Measurements from ENCODE around the gene CNOT4.

The CNOT4 gene

GRCh38 chr7:135377171-135377570 lies 132.7 kb downstream of the CNOT4 start:
- TF ChIP-seq TSHZ2 (CRISPR knock-in tag; IDR thresholded peaks at IDR 0.05): no peak
- ATAC-seq: no peak

- TF ChIP-seq SNAI2 (CRISPR knock-in tag; IDR thresholded peaks at IDR 0.05): no peak
- no peak for TF ChIP-seq ZFP30 (CRISPR knock-in tag; IDR thresholded peaks at IDR 0.05)
- TF ChIP-seq ZNF8 (CRISPR knock-in tag; IDR thresholded peaks at IDR 0.05): no peak
- no peak for TF ChIP-seq TCF4 (CRISPR knock-in tag; IDR thresholded peaks at IDR 0.05; ENCODE audit: borderline replicate concordance)
- no peak for TF ChIP-seq BACH2 (CRISPR knock-in tag; IDR thresholded peaks at IDR 0.05; ENCODE audit: borderline replicate concordance)
- TF ChIP-seq CREB5 (CRISPR knock-in tag; IDR thresholded peaks at IDR 0.05; ENCODE audit: low read depth): no peak
- no peak for TF ChIP-seq ISL1 (CRISPR knock-in tag; IDR thresholded peaks at IDR 0.05)
- no peak for TF ChIP-seq OSR1 (CRISPR knock-in tag; IDR thresholded peaks at IDR 0.05)
- no peak for TF ChIP-seq CSRNP3 (CRISPR knock-in tag; IDR thresholded peaks at IDR 0.05)
- TF ChIP-seq TOX (CRISPR knock-in tag; IDR thresholded peaks at IDR 0.05; ENCODE audit: borderline replicate concordance): no peak
- TF ChIP-seq GLIS3 (CRISPR knock-in tag; IDR thresholded peaks at IDR 0.05): no peak
- no peak for TF ChIP-seq RARB (CRISPR knock-in tag; IDR thresholded peaks at IDR 0.05)
- ATAC-seq: no peak
Measured at GRCh38 chr7:135375908-135376699, 133.8 kb downstream of the CNOT4 start.

- no peak for ATAC-seq
- no peak for TF ChIP-seq ARNTL (CRISPR knock-in tag; IDR thresholded peaks at IDR 0.05; ENCODE audit: borderline replicate concordance, low read depth)
- no peak for TF ChIP-seq ZNF565 (CRISPR knock-in tag; conservative IDR thresholded peaks at IDR 0.05; ENCODE audit: low read depth)
- no peak for TF ChIP-seq TCF4 (CRISPR knock-in tag; IDR thresholded peaks at IDR 0.05; ENCODE audit: borderline replicate concordance)
- no peak for TF ChIP-seq BACH2 (CRISPR knock-in tag; IDR thresholded peaks at IDR 0.05; ENCODE audit: borderline replicate concordance)
- no peak for TF ChIP-seq ESRRG (CRISPR knock-in tag; IDR thresholded peaks at IDR 0.05)
- TF ChIP-seq GLIS3 (CRISPR knock-in tag; IDR thresholded peaks at IDR 0.05): no peak
- no peak for TF ChIP-seq RARB (CRISPR knock-in tag; IDR thresholded peaks at IDR 0.05)
- TF ChIP-seq ZNF8 (CRISPR knock-in tag; IDR thresholded peaks at IDR 0.05): no peak
- no peak for TF ChIP-seq PATZ1 (CRISPR knock-in tag; IDR thresholded peaks at IDR 0.05; ENCODE audit: borderline replicate concordance)
- TF ChIP-seq CSDC2 (CRISPR knock-in tag; IDR thresholded peaks at IDR 0.05): no peak
- no peak for TF ChIP-seq PPARA (CRISPR knock-in tag; IDR thresholded peaks at IDR 0.05; ENCODE audit: borderline replicate concordance)
- no peak for TF ChIP-seq CSRNP3 (CRISPR knock-in tag; IDR thresholded peaks at IDR 0.05)
- TF ChIP-seq ZFP3 (CRISPR knock-in tag; IDR thresholded peaks at IDR 0.05): no peak
- TF ChIP-seq ZFP30 (CRISPR knock-in tag; IDR thresholded peaks at IDR 0.05): no peak
- TF ChIP-seq TSHZ2 (CRISPR knock-in tag; IDR thresholded peaks at IDR 0.05): no peak
- TF ChIP-seq ZNF70 (CRISPR knock-in tag; IDR thresholded peaks at IDR 0.05): no peak
- TF ChIP-seq TOX (CRISPR knock-in tag; IDR thresholded peaks at IDR 0.05; ENCODE audit: borderline replicate concordance): no peak
- TF ChIP-seq CREB5 (CRISPR knock-in tag; IDR thresholded peaks at IDR 0.05; ENCODE audit: low read depth): no peak
Measured at GRCh38 chr7:135374736-135375135, 135.2 kb downstream of the CNOT4 start.
